ENCODE data around the gene IL22RA2.
"Not testable (repeated sequence)": the region's sequence is repeated elsewhere in the genome, so short reads cannot be mapped to it uniquely, and the experiment has no call there.

Gene IL22RA2

DNA sequence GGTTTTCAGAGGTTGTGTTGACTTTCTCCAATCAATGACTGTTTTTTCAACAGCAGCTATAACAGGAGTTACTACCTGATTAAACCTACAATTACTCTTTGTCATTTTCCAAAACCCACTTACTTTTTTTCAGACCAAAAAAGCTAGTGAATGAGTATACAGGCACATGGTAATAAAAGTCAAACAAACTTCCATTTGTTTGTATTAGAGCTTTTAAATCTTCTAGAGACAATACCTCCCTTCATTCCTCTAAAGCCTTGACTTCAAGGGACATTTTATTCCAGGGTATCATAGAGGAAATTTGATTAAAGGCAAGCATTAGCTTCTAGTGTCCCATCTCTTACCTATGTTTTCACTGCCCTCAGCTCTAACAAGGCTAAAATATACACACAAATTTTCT, 52.7 kb downstream of the IL22RA2 start:
- no peak for DNase-seq

DNA sequence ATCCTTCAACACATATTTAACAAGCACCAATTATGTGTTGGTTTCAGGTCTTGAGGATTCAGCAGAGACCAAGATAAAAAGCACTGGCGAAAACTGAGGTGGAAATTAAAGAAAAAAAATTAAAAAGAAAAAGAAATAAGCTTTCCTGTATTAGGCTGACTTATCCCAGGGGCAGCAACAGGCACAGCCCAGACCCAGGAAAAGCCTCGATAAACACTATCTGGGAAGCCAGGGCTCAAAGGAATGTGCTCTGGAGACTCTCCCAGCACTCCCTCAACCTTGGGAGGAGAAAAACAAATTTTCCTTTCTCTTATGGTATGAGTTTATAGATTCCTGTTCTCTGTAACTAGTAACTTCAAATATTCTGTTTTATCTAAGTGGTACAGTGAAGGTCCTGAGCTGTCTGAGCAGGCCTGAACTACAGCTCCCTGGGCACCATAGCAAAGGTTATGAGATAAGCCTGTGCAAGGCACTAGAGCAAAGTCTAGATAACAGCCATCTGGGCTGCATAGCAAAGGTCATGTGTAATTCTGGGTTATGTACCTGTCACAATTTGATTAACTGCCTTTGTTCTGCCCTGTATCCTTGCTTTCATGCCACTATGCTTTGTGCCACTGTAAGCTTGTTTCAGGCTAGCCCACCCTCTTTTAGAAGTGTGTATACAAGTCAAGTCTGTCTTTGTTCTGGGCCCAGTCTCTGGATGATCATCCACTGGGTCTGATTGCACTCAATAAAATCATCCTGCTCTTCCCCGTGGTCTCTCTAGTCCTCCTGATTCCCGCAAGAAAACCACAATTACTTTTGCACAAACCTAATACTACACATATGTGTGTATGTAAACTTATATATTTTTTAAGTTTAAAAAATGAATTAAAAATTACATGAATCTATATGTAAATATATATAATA, 54.0 kb downstream of the IL22RA2 start:
- no peak for DNase-seq

DNA sequence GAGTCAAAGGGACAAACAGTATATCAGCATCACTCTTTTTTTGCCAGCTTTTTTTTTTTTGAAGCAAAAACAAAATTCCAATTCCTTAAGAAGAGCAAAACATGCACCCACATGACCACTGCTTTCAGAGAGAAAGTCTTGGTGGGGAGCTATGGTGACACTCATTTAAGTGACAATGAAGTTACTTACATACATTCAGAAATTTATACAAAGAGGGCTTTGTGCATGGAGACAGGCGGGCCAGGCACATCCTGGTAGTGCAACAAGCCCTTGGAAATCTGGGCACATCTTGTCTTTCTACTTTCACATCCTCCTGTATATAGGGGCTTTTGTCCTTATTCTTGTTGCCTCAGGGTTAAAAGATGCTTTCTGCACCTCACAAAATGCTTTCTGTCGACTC, 55.9 kb downstream of the IL22RA2 start:
- no peak for DNase-seq

DNA sequence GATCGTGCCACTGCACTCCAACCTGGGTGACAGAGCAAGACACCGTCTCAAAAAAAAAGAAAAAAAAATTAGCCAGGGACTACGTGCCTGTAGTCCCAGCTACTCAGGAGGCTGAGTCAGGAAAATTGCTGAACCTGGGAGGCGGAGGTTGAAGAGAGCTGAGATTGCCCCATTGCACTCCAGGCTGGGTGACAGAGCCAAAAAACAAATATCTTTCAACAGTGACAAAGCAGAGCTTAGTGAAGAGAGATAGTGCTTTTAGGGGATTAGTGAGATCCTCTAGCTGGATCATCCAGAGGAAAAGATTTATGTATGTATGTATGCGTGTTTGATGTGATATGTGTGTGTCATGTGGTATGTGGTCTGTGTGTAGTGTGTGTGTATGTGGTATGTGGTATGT, 56.6 kb downstream of the IL22RA2 start:
- no peak for DNase-seq

DNA sequence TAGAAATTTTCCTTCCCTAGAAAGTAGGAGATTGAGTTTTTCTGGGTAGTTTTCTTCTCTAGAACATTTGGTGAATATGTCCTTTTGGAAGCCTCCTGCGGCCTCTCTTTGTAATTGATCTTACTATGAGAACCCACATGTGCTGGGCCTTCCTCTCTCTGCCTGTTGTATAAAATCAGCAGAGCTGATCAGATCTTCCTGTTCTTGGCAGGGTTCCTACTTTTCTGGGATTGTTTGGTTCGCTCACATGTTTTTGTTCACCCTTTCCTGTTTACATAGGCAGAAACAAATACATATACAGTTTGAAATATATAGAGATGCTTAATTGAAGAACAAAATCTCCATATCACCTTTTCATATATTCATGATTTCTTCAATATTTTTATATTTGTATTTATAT, 57.8 kb downstream of the IL22RA2 start:
- no peak for DNase-seq

DNA sequence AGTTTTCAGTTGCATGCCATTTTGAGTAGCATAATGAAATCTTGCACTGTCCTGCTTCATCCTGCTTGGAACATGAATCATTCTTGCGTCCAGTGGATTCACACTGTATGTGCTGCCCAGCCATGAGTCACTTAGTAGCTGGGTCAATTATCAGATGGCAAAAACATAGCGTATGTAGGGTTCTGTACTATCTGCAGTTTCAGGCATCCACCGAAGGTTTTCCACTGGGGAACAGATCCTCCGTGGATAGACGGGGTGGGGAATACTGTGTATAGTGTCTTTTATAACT, 61.4 kb downstream of the IL22RA2 start:
- no peak for DNase-seq

DNA sequence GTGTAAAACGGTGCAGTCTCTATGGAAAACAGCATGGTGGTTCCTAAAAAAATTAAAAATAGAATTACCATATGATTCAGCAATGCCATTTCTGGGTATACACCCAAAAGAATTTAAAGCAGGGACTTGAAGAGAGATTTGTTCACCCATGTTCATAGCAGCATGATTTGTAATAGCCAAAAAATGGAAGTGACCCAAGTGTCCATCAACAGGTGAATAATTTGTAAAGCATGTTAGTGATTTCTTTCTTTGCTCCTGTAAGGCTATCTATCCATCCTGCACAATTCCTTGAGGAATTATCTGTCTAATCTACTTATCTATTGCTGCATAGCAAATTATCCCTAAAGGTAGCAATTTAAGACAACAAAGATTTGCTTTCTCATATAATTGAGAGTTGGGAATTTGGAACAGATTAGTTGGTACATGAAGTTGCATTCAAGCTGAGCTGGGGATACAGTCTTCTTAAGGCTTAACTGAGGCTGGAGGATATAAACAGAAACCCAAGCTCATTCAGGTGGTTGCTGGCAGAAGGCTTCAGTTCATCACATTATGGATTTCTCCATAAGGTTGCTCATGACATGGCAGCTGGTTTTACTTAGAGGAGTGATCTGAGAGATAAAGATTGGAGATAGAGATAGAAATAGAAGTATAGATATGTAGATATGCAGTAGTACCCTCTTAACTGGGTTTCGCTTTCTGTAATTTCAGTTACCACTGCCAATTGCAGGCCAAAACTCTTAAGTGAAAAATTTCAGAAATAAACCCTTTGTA, 62.0 kb downstream of the IL22RA2 start:
- DNase-seq = no peak

DNA sequence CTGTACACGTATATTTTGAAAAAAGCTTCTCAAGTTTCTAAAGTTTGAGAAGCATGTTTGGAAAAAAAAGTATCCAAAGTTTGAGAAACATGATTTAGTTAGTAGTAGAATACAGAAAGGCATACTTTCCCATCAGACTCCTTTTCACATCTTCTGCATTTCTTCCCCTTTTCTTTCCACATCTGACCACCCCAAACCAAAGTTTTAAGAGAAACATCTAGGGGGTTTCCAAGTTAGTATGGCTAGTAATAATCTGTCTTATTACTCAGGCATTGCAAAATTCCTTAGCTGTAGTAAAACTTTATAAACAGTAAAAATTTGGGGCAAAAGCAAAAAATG, 65.7 kb downstream of the IL22RA2 start:
- no peak for DNase-seq

DNA sequence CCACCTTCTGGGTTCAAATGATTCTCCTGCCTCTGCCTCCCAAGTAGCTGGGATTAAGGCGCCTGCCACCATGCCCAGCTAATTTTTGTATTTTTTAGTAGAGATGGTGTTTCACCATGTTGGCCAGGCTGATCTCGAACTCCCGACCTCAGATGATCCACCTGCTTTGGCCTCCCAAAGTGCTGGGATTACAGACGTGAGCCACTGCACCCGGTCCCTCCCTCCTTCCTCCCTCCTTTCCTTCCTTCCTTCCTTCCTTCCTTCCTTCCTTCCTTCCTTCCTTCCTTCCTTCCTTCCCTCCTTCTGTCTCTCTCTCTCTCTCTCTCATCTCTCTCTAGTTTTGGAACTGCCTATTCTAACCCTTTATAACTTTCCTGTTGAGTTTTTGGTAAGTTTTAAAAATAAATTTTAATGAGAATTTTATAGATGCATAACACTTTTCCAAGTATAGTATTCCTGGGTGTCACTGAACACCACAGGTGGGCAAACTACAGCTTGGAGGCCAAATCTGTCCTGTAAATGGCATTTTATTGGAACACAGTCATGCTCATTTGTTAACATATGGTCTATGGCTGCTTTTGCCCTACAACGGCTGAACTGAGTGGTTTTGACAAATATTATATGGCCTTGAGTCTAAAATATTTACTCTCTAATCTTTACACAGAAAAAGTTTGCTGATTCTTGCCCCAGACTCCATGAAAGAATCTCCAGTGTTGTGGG, 66.2 kb downstream of the IL22RA2 start:
- not testable (repeated sequence) for DNase-seq

DNA sequence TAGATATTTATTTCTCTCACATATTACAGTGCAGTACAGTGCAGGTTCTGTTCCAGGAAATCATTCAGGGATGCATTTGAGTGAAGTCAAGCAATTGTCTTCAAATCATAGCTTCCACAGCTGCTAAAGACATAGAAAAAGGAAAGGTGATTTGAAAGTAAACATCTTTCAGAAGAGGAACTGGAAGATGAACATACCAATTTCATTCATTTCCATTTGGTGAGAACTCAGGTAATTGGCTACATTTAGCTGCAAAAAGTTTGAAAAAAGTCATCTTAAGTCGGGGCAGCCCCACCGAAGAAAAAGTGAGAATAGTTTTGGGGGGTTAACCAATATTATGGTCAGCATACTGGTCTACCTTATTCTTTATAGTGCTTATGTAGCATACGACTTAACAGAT, 67.3 kb downstream of the IL22RA2 start:
- DNase-seq = no peak

DNA sequence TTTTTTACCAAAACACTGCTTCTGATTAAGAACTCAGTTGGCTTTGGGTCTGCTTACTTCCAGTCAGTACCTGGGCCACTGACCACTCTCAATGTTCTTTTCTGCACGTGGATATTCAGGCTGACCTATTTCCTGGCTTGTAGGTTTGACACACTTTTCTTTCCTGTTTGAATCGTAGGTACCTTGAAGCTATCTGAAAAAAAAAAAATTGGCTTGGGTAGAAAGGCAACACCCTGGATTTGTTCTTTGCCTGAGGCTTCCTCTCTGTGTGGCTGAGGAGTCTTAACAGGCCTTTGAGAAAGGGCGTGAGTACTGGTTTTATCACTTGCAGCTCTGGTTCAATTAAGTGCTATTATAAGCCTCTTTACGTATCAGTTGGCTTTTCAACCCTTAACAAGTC, 68.1 kb downstream of the IL22RA2 start:
- DNase-seq = no peak

DNA sequence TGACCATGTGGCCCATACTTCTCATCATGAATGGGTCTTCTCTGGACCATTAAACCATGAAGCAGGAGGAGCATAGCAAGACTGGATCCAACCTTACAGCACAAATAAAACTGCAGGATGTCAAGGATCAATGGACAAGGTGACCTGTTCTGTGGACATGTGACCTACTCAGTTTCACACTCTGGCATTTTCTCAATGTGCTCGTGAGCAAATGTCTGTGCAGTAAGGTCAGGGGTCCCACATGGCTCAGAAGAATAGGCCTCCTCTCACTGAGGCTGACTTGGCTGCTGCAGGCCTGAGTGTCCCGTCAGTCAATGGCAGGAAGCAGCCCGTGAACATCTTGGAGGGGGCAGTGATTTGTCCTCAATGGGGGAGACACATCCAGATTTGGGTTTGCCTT, 68.5 kb downstream of the IL22RA2 start:
- DNase-seq = no peak

DNA sequence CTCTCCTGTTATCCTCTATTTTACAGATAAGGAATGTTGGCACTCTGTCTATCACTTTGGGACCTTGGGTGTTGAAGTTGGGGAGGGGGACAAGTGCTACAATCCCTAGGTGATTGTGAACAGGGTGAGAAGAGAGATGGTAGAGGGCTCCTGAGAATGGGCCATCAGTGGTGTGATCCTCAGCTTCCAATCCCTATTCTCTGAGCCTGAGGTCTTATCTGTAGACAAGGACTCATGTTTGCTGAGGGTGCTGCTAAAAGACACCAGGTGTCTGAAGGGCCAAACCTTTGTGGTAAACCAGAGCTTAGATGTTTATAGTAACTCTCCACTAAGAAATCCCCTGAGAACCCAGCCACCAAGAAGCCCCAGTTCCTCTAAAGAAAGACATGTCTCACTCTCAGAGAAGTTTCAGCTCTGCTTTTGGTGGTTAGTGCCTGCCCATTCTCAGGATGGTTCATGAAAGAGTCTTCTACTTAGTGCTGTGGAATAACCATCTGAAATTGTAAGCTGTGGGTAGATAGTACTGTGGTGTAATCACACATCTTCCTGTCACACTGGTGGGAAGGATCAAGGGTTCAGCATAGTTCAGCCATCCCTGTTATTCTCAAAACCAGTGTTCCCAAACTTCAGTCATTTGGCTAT, 70.5 kb downstream of the IL22RA2 start:
- DNase-seq = no peak

DNA sequence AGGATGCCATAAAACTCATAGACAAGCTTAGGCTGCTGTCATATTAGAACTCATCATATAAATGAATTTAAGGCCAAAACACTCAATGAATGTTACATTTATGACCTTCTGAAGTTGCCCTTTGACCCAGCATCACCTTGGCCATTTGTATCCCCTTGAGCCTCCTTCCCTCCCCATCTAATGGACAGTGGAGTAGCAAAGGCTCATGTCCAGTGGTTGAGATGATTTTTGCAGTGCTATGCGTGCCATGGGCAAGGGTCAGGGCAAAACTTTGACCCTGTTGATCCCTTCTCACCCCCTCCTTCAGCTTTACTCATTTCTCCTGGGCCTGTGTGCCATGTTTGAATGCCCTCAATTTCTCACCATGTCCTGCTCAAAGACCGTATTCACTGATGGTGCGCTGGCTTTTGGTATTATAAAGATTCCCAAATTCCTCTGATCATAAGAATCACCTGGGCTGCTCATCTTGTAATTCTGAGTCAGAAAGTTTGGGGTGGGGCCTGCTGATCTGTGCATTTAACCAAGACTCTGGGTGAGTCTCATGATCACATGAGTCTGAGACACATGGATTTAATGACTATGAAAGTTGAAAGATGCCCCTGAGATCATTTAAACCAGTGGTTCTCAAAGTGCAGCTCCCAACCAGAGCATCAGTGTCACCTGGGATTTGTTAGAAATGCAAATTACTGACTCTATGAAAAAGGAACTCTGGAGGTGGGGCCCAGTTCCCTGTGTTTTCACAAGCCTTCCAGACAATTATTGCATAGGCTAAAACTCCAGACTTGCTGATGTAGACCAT, 71.2 kb downstream of the IL22RA2 start:
- DNase-seq = no peak

DNA sequence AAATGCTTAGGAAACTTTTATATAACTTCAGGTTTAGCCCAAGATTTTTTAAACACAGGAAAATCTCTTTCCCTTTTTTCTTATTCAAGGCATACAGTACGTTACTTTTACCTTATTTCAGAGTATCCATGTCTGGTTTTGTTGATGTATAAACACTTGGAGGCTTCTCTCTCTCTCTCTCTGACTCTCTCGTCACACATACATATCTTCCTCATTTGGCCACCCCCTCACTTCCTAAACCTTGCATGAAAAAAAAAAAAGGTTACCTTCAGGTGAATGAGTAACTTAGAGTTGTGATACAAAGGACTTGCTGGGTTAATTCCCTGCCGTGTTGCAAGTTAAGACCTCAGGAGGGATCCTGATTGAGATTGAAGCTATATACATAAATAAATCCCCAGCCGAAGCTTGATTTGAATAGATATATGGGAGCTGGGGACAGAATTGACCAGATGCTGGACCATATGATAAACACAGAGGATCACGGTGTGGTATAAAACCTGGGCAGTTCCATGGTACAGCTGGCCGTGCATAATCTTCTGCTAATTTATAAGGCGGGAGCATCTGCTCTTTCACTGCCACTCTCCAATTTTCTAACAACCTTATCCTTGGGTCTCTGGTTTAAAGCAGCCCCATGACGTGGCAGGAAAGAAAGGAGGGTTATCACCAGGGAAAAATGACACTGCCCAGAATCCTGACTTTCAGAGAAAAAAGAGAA, 73.6 kb downstream of the IL22RA2 start:
- DNase-seq = no peak

DNA sequence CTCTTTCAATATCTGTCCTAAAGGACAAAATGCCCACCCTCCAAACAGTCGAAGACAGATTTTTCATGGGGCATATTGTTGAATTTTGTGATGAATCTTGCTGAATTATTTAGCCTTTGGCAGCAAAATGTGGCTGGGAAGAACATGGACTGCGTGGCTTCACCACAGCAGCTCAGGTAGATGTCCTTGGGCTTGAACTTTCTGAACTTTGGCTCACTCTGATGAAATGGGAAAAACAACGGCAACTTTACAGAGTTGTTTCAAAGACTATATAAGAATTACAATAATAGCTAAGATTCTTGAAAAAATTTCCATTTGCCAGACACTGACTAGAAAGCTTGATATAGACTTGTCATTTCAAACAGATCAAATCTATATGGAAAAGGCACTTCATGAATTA, 75.9 kb downstream of the IL22RA2 start:
- DNase-seq = no peak

DNA sequence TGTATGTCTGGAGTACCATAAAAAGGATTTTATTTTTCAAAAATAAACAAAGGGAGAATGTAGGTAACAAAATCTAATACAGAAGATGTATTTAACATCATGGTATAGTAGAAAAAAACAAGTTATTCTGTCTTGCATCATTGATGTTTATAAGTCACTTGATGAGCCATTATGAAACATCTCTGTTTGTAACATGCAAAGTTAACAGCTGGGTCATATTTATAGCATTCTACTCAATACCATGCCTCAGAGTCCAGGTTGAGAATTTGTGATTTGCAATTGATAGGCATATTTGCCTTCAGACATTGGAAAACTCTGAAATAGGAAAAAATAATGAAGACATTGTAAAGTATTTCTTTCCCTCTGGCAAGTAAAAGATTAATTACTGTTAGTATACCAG, 76.4 kb downstream of the IL22RA2 start:
- no peak for DNase-seq

DNA sequence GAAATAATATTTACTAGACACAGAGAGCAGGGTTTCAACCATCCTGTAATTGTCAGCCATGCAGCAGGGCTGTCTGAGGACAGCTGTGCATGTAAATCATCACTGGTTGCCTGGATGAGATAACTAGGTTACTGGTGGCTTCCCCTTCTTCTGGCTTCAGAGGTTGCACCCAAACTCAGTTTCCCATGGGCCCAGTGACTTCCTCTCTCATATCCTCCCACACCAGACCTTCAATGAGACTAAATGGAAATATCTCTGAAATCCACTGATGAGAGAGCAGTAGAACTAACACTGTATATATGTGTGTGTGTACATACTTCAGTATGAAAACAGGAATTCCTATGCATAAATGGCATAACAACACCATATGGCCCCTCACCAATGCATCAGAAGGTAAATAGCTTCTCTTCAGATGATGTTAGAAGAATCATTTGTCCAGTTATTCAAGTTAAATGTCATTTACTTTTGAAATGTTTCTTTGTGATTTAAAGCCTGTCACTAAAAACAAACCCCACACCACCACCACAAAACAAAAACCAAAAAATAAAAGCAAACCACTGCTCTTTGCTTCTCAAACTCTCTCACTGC, 77.7 kb downstream of the IL22RA2 start:
- no peak for DNase-seq

DNA sequence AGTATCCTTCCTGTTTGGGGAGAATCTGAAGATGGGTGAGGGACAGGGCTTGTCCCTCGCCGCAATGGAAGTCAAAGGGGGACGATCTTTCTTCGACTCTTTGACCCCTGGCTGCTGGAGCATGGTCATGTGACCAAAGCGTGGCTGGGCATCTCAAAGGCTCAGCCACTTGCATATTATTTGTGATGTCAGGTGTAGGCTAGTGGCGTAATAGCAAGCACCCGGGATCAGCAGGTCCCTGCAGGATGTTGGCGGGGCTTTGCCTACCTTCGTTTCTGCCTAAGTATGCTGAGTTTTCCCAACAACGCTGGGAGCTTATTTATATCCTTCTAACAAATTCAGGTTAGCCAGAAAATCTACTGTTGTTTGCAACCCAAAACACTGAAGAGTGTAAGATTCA, 78.4 kb downstream of the IL22RA2 start:
- no peak for DNase-seq

DNA sequence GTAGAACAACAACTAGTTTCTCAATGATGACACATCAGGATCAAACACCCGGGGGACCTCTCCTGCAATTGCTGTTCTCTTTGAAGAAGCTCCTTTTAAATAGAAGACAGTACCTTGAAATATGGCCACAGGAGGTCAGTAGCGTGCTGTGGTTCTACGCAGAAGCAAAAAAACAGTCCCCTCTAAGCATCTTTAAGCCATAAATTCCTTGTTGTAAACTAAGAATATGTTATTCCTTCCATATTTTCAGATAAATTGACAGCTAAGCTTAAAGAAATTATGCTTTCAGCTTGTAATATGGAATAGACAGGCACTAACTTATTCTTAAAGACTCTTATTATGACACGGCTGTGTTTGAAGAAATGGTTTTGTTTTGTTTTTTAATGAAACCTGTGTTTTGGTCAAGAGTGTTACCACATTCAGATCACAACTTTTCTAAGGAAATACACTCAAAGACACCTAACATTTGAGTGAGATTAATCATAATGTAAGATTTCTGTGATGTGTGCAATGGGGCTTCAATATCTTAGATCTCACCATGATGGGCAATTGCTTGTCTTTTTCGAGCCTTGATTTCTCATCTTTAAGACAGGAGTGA, 78.9 kb downstream of the IL22RA2 start:
- DNase-seq = peak; percentile 51 to 60

All from NCI-H1930 (cell line).